GM12878 (cell line): ENCODE data around the gene PRKCE. TPM values are rescaled to one million over a fixed set of nuclear protein-coding genes. Genes with fewer than 3 reads are reported as not detected.

Source experiments
- ATAC-seq: fragments of 200-7000 bp; cut with Tn5 transposase; 3 replicates; pipeline ENCODE4 v1.9.1; 2020; ENCODE audit warnings: mild to moderate bottlenecking, moderate library complexity
- BruUV-seq: library from RNA; stranded (reverse); fragments of 400-500 nt; replicated peaks from 2 replicates; lab custom pipeline; 2021; lab: Mats Ljungman, UMichigan
- CTCF ChIA-PET: fragments of 300-600 bp; sonication (Branson Sonifier 250); formaldehyde crosslinking; extraction: SDS; loops from one replicate; lab custom pipeline; 2021; ENCODE audit warnings: inconsistent platforms; lab: Yijun Ruan, JAX
- POLR2A ChIA-PET: fragments of 350-600 bp; formaldehyde crosslinking; extraction: SDS; loops from one replicate; lab custom pipeline; 2021; ENCODE audit warnings: inconsistent platforms; lab: Charles Lee
- RAD21 ChIA-PET: fragments of 300-600 bp; sonication (Branson Sonifier 250); formaldehyde crosslinking; loops from one replicate; lab custom pipeline; 2023; ENCODE audit warnings: antibody characterized with exemption; ENCODE audit not compliant: unreplicated experiment; lab: Charles Lee
- SMC1A ChIA-PET: fragments of 300-600 bp; sonication (Branson Sonifier 250); formaldehyde crosslinking; loops from one replicate; lab custom pipeline; 2023; ENCODE audit not compliant: unreplicated experiment, uncharacterized antibody; lab: Charles Lee
- DNase-seq: peaks from one replicate; pipeline ENCODE4 v3.0.0-alpha.2; 2011; ENCODE audit warnings: low read depth, low spot score
- FAIRE-seq: peaks from 3 replicates; lab custom pipeline; 2011; peaks lifted over from hg19 to GRCh38; lab: Jason Lieb, UNC
- H2AFZ ChIP-seq: 2 replicates; pipeline ENCODE4 v1.6.0; 2011; ENCODE audit warnings: low read depth, low read length, control low read depth; ENCODE audit not compliant: control insufficient read depth
- H3K27ac ChIP-seq: 2 replicates; pipeline ENCODE4 v1.5.1; 2011; ENCODE audit warnings: control low read depth; ENCODE audit not compliant: control insufficient read depth, insufficient read depth
- H3K27me3 ChIP-seq, 2 experiments: replicated peaks in 1 of 2; 2 replicates each; pipeline versions ENCODE4 v1.6.0 to v1.6.1; 2011; ENCODE audit warnings: low read length in 1 of 2; ENCODE audit not compliant: control insufficient read depth in 2 of 2, insufficient read depth in 2 of 2
- H3K36me3 ChIP-seq, 2 experiments: 2 replicates each; pipeline ENCODE4 v1.5.1; 2011; ENCODE audit warnings: low read length in 1 of 2; ENCODE audit not compliant: control insufficient read depth in 2 of 2, insufficient read depth in 2 of 2
- H3K4me1 ChIP-seq: 2 replicates; pipeline ENCODE4 v1.6.1; 2011; ENCODE audit warnings: mild to moderate bottlenecking, low read length, moderate library complexity, mixed read lengths; ENCODE audit not compliant: control insufficient read depth, insufficient read depth
- H3K4me2 ChIP-seq: 2 replicates; pipeline ENCODE4 v1.6.0; 2011; ENCODE audit warnings: control low read depth; ENCODE audit not compliant: control insufficient read depth, insufficient read depth
- H3K4me3 ChIP-seq: fragments of 200-600 bp; sonication (generic); 2 replicates; pipeline ENCODE4 v1.5.1; 2016
- H3K79me2 ChIP-seq: 2 replicates; pipeline ENCODE4 v1.6.0; 2011; ENCODE audit warnings: low read length; ENCODE audit not compliant: control insufficient read depth, insufficient read depth
- H3K9ac ChIP-seq: 2 replicates; pipeline ENCODE4 v1.8.0; 2011; ENCODE audit warnings: low read length, control low read depth, mixed read lengths; ENCODE audit not compliant: control insufficient read depth, insufficient read depth
- H3K9me3 ChIP-seq: replicated peaks from 3 replicates; pipeline ENCODE4 v1.5.1; 2011; ENCODE audit warnings: mild to moderate bottlenecking, low read length; ENCODE audit not compliant: control insufficient read depth, insufficient read depth
- H4K20me1 ChIP-seq: 2 replicates; pipeline ENCODE4 v1.6.0; 2011; ENCODE audit not compliant: control insufficient read depth, insufficient read depth
- ATF7 ChIP-seq: fragments of 450-650 bp; IDR thresholded peaks from 2 replicates; pipeline ENCODE4 v1.6.1; 2016; ENCODE audit warnings: low read depth, mild to moderate bottlenecking
- HCFC1 ChIP-seq: fragments of 150-350 bp; IDR thresholded peaks from 2 replicates; pipeline ENCODE4 v1.6.1; 2014; ENCODE audit warnings: low read length
- HDGF ChIP-seq: fragments of 450-650 bp; IDR thresholded peaks from 2 replicates; pipeline ENCODE4 v1.6.1; 2016; ENCODE audit warnings: antibody characterized with exemption
- NFYB ChIP-seq: IDR thresholded peaks from 2 replicates; pipeline ENCODE4 v1.6.1; 2011; ENCODE audit warnings: low read depth, mild to moderate bottlenecking, low read length, improper control_type of control experiment, moderate library complexity; ENCODE audit not compliant: insufficient read depth
- POLR2AphosphoS2 ChIP-seq: IDR thresholded peaks from 2 replicates; pipeline ENCODE4 v1.6.1; 2011; ENCODE audit warnings: low read depth, mild to moderate bottlenecking, low read length, improper control_type of control experiment, moderate library complexity
- PRDM15 ChIP-seq: fragments of 450-650 bp; formaldehyde crosslinking; IDR thresholded peaks from 2 replicates; pipeline ENCODE4 v1.4.0; 2020; ENCODE audit warnings: mild to moderate bottlenecking, moderate library complexity
- RB1 ChIP-seq: fragments of 450-650 bp; formaldehyde crosslinking; IDR thresholded peaks from 2 replicates; pipeline ENCODE4 v1.6.1; 2017; ENCODE audit warnings: mild to moderate bottlenecking, borderline replicate concordance
- RBBP5 ChIP-seq: fragments of 200-600 bp; sonication (generic); conservative IDR thresholded peaks from 2 replicates; pipeline ENCODE4 v1.6.1; 2016
- RFX5 ChIP-seq: IDR thresholded peaks from 2 replicates; pipeline ENCODE4 v1.6.1; 2011; ENCODE audit warnings: low read depth, low read length, improper control_type of control experiment
- RUNX3 ChIP-seq: IDR thresholded peaks from 2 replicates; pipeline ENCODE4 v1.6.1; 2012; ENCODE audit warnings: low read length, inconsistent platforms
- SKIL ChIP-seq: fragments of 450-650 bp; IDR thresholded peaks from 2 replicates; pipeline ENCODE4 v1.6.1; 2017; ENCODE audit warnings: mild to moderate bottlenecking, low read depth, inconsistent platforms; ENCODE audit not compliant: poor library complexity, severe bottlenecking
- SREBF1 ChIP-seq: IDR thresholded peaks from 2 replicates; pipeline ENCODE4 v1.6.1; 2012; ENCODE audit warnings: mild to moderate bottlenecking, low read length
- TAF1 ChIP-seq: IDR thresholded peaks from 2 replicates; pipeline ENCODE4 v1.6.1; 2011; ENCODE audit warnings: mild to moderate bottlenecking, low read depth, low read length, borderline replicate concordance
- TCF12 ChIP-seq: IDR thresholded peaks from 2 replicates; pipeline ENCODE4 v1.6.1; 2011; ENCODE audit warnings: low read depth, mild to moderate bottlenecking, low read length
- ZBED1 ChIP-seq: IDR thresholded peaks from 2 replicates; pipeline ENCODE4 v1.6.1; 2016; ENCODE audit warnings: borderline replicate concordance
- ZNF592 ChIP-seq: fragments of 450-650 bp; IDR thresholded peaks from 2 replicates; pipeline ENCODE4 v1.6.1; 2017; ENCODE audit warnings: mild to moderate bottlenecking, moderate library complexity
- WGBS: methylation state at CpG from one replicate; pipeline ENCODE4 v1.1.6; 2016; ENCODE audit warnings: low lambda C conversion rate; ENCODE audit not compliant: insufficient replicate concordance, insufficient coverage; ENCODE audit errors: missing lambda C conversion rate; 5-methylcytosine and 5-hydroxymethylcytosine counted together
- in situ Hi-C: fragments of 300-500 bp; cut with MboI; formaldehyde crosslinking; loops from 9 replicates; pipeline ENCODE4 v1.14.3; 2018; ENCODE audit warnings: mixed read lengths
- intact Hi-C: fragments of 100-400 bp; cut with micrococcal nuclease; formaldehyde crosslinking; loops from one replicate; pipeline ENCODE4 v1.14.2; 2022; ENCODE audit not compliant: unreplicated experiment
- polyA plus RNA-seq, 11 experiments: library from polyadenylated mRNA; depleted of rRNA in 4 of 11; unstranded in 6 of 11; stranded (reverse) in 5 of 11; fragments of >200 nt; fragmentation: Nextera tagmentation in 4 of 11; fragmentation: Illumina TruSeq in 1 of 11; extraction: Ambion mirVana in 4 of 11; extraction: Trizol in 1 of 11; gene quantifications; 1 replicate in 1 of 11; 2 replicates in 10 of 11; pipeline versions ENCODE4 v1.2.1 to v1.2.3, GENCODE V29; 2011 to 2016; ENCODE audit warnings: inconsistent platforms in 2 of 11, missing spikeins in 2 of 11, low read depth in 1 of 11
- total RNA-seq, 4 experiments: library from RNA; depleted of rRNA in 3 of 4; stranded (reverse); fragments of >200 nt in 3 of 4; fragmentation: Illumina TruSeq in 1 of 4; extraction: Trizol in 1 of 4; gene quantifications; 2 replicates each; pipeline versions ENCODE4 v1.2.1 to v1.2.3, GENCODE V29; 2013 to 2021

PRKCE gene
- total and polyA plus RNA-seq, 10 of the 15 experiments (the other 5 are each of a cell fraction or from before 2014, with no cell fraction given): 2.6 to 28.2 (median 11.3) TPM

- ChIA-PET RAD21 (interaction anchor here (1.2 to 3.9 kb wide), 9 partner anchors 8 to 139 kb away, joined by 3 to 32 read pairs (median 9); no protein-coding TSS in a partner anchor), SMC1A (interaction anchor here (1.7 to 5.4 kb wide), 10 partner anchors 10 to 154 kb away, joined by 6 to 63 read pairs (median 10); no protein-coding TSS in a partner anchor), POLR2A (interaction anchor here (1.0 kb wide), 1 partner anchor 129 kb away, joined by 3 read pairs; no protein-coding TSS in a partner anchor), CTCF (interaction anchor here (1.2 to 6.3 kb wide), 11 partner anchors 9 to 164 kb away, joined by 3 to 98 read pairs (median 24); partner anchors contain the start of gene PRKCE)
- DNase-seq (no peak), ATAC-seq (no peak; the same call in 1 of the 3 replicates), FAIRE-seq (no peak)
- Histone ChIP-seq H3K4me2 (peak overlapping the region; percentile 17; the same call in 1 of the 2 replicates), H3K27me3 (no peaks in the 10 kb centered on the region), H3K27ac (no peak overlapping the region; the same call in 1 of the 2 replicates), H3K36me3 (no peaks in the 10 kb centered on the region), H2AFZ (no peak overlapping the region), H3K9ac (no peak overlapping the region), H3K79me2 (peaks cover 5% of the 10 kb centered on the region; the same call in 1 of the 2 replicates), H3K9me3 (no peaks in the 10 kb centered on the region; the same call in 2 of the 3 replicates), H3K4me1 (peaks cover 16% of the 10 kb centered on the region), H4K20me1 (no peaks in the 10 kb centered on the region), H3K4me3 (no peak overlapping the region)
- BruUV-seq: no TSS peak
- in situ Hi-C loops: no loop called here
- 0% methylated on average over 5 of the region's 5 CpGs for WGBS
- intact Hi-C loops: no loop called here
- TF ChIP-seq SREBF1: no peak
- no peak for TF ChIP-seq POLR2AphosphoS2
- TF ChIP-seq HCFC1: no peak
- no peak for TF ChIP-seq ATF7
- TF ChIP-seq ZNF592: no peak
- no peak for TF ChIP-seq NFYB
- TF ChIP-seq RUNX3: peak; percentile 4
- TF ChIP-seq HDGF: no peak
- TF ChIP-seq PRDM15 (CRISPR knock-in tag): no peak
- TF ChIP-seq TCF12: peak; percentile 70; the same call in 1 of the 2 replicates
- TF ChIP-seq RBBP5: no peak
- TF ChIP-seq RFX5: no peak
- TF ChIP-seq SKIL: no peak
- TF ChIP-seq RB1: no peak
- TF ChIP-seq ZBED1: no peak
- no peak for TF ChIP-seq TAF1
Measured at GRCh38 chr2:45781464-45781811, 130.0 kb downstream of the PRKCE start.
